Fibroblast of villous mesenchyme (primary cell): Measurements from ENCODE around the gene ADAMTS2. TPM values are rescaled to one million over a fixed set of nuclear protein-coding genes. Genes with fewer than 3 reads are reported as not detected.

Source experiments
- DNase-seq: peaks from one replicate; pipeline ENCODE4 v3.0.0-alpha.2; 2010; ENCODE audit warnings: low read depth
- H3K4me3 ChIP-seq: 2 replicates; pipeline ENCODE4 v1.5.1; 2011; ENCODE audit warnings: low read depth, mild to moderate bottlenecking, low read length
- CTCF ChIP-seq: IDR thresholded peaks from 2 replicates; pipeline ENCODE4 v1.5.1; 2012; ENCODE audit warnings: low read depth, mild to moderate bottlenecking, low read length; ENCODE audit not compliant: insufficient read depth
- total RNA-seq: library from RNA; depleted of rRNA; stranded (reverse); fragments of >200 nt; gene quantifications from 2 replicates; pipeline ENCODE4 v1.2.3, GENCODE V29; 2012

Gene ADAMTS2
- total RNA-seq, 1 donor, result 30.2 TPM

DNA sequence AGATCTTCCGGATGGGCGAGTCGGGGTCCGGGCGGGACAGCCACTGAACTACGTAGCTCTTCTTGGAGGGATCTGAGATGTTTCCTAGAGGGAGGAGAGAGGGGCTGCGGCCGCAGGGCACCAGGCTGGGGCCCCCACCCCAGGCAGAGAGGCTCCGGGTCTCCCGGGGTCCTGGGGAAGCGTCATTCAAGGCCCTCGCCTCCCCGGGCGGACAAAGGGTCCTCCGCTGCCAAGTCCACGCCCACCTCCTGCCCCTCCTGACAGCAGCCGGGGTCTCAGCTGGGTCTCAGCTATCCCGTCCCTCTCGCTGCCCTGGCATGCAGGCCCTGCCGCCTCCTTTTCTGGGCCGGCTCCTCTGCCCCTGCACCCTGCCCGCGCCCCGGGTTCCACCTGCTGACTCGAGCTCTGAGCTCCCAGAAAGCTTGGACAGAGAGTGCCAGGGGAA, 223.6 kb downstream of the ADAMTS2 start:
- no peak for DNase-seq

DNA sequence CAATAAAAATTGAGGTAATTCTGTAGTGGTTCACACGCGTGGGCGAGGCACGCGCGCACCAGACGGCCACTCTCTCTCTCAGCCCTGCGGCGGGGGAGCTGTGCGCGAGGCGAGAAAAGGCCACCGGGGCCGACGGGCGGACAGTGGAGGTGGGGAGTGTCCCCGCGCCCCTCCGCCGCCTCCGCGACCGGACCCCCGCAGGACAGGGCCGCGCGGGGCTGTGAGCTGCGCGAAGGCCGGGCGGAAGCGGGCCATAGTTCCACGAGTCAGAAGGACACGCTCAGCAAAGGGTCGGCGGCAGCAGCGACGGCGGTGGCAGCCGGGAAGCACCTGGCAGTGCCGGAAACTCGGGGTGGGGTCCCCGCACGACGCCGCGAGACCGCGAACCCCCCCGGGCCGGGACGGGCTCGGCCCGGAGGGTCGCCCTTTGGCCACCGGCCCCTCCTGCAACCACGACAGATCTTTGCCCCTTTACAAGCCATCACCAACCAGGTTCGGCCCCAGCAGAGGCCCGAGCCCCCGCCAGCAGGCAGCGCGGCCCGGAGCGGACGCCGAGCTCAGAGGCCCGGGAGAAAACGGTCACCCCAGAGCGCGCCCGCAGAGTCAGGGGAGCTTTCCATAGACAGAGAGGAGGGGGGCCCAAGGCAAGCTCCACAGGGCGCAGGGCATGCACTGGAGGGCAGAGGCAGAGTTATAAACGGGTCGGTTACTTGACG, 224.2 kb downstream of the ADAMTS2 start:
- H3K4me3 ChIP-seq, result no peak overlapping the region
- no peak for DNase-seq
- no peak for TF ChIP-seq CTCF

More for the DNA sequence above, 223.6 kb downstream of the ADAMTS2 start:
- no peak for TF ChIP-seq CTCF
- H3K4me3 ChIP-seq, result no peak overlapping the region

- no peak for TF ChIP-seq CTCF
- no peak overlapping the region for H3K4me3 ChIP-seq
- DNase-seq, result no peak
Measured at GRCh38 chr5:179120421-179120861, 224.8 kb downstream of the ADAMTS2 start.

- no peak overlapping the region for H3K4me3 ChIP-seq
- no peak for TF ChIP-seq CTCF
Measured at GRCh38 chr5:179119415-179120170, 225.7 kb downstream of the ADAMTS2 start.

DNA sequence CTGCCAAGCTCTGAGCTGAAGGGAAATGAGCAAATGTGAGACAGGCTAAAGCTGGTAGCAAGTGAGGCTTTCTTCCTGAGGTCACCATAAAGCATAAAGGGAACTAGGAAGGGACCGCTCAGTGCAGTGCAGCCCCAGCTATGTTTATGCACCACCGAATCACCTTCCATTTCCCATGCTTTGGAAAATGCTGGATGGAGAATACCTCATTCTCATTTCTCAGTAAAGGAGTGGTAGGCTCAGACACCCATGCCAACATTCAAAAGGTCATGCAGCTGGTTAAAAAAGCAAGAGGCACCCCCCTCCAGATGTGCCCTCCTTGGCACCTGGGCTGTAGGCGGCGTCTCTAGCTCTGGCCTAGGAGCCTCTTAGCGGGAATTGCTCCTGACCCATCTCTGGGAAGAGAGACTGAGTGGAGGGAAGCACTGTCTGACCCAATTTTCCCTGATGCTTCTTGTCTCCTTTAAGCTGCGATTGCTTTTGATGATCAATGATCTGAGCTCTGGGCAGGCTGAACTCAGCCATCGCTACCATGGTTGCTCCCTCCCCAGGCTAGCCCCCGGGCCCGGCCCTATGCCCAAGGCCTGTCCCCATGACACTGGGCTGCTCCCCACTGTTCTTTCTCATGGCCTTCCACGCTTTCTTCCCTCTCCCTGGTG, 226.4 kb downstream of the ADAMTS2 start:
- no peak overlapping the region for H3K4me3 ChIP-seq
- no peak for DNase-seq
- TF ChIP-seq CTCF, result no peak

More at GRCh38 chr5:179119415-179120170, 225.7 kb downstream of the ADAMTS2 start:
- no peak for DNase-seq

DNA sequence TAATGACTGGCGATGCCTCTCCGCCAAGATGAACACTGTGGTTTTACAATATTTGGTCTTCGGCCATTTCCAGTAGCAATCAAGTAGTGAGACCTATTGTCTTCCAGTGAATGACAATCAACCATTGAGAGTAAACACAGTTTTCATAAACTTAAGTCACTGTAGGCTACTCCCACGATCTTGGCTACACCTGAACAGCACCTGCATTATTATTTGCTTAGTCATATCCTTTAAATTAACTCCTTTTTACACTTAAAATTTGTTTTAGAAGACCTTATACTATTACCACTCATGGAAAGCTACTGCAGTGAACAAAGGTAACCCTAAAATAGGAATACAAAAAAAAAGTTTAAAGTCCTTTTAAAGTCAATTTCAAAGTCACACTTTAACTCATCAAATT, 226.9 kb downstream of the ADAMTS2 start:
- DNase-seq, result no peak
- no peak for TF ChIP-seq CTCF
- no peak overlapping the region for H3K4me3 ChIP-seq
